HG03139 (cell line): Measurements from ENCODE around the gene CGB2.
"Not testable (repeated sequence)": the region's sequence is repeated elsewhere in the genome, so short reads cannot be mapped to it uniquely, and the experiment has no call there.

Experiments
- ATAC-seq: cut with Tn5 transposase; IDR thresholded peaks from one replicate; pipeline ENCODE4 v1.9.1; 2021; ENCODE audit not compliant: unreplicated experiment

CGB2 gene

GRCh38 chr19:49064768-49065611 is 33.3 kb downstream of the CGB2 start, which contains the start of gene NTF4:
TSS of gene NTF4 (minus strand) at chr19:49064818. CDS start at chr19:49061997, 2,821 bp downstream.
- no peak for ATAC-seq

GRCh38 chr19:49065905-49066512 is 34.3 kb downstream of the CGB2 start:
- ATAC-seq = no peak

GRCh38 chr19:49067554-49067953 is 35.9 kb downstream of the CGB2 start:
- ATAC-seq = no peak

GRCh38 chr19:49069026-49069425 is 37.3 kb downstream of the CGB2 start:
- no peak for ATAC-seq

GRCh38 chr19:49070416-49070815 is 38.7 kb downstream of the CGB2 start:
- no peak for ATAC-seq

GRCh38 chr19:49071860-49072547 is 40.3 kb downstream of the CGB2 start:
- ATAC-seq = no peak

GRCh38 chr19:49073514-49074378 is 42.1 kb downstream of the CGB2 start:
- ATAC-seq = no peak

GRCh38 chr19:49074869-49075268 is 43.2 kb downstream of the CGB2 start:
- not testable (repeated sequence) for ATAC-seq

- no peak for ATAC-seq
These were observed 48.7 kb downstream of the CGB2 start for GRCh38 chr19:49080392-49080791.

GRCh38 chr19:49081273-49081672 is 49.6 kb downstream of the CGB2 start:
- no peak for ATAC-seq
